ENCODE data around the gene ETV1. TPM values are rescaled to one million over a fixed set of nuclear protein-coding genes. Genes with fewer than 3 reads are reported as not detected.

The ETV1 gene
- total and polyA plus RNA-seq, 2 donors from 2014 or later = 2.0 to 28.6 TPM

GRCh38 chr7:13886356-13886755 lies 103.1 kb downstream of the ETV1 start:
- Histone ChIP-seq H3K9me3 (ENCODE audit: control insufficient read depth in 2 of 3, insufficient read depth in 1 of 3, low read length in 3 of 3) (no peaks in the 10 kb centered on the region), H3K9ac (ENCODE audit: low read length in 3 of 3) (no peak overlapping the region), H3K27ac (ENCODE audit: low read depth in 2 of 2, low read length in 2 of 2) (no peak overlapping the region), H3K4me3 (ENCODE audit: low read length in 3 of 3) (no peak overlapping the region), H3K4me1 (ENCODE audit: control insufficient read depth in 2 of 3, insufficient read depth in 2 of 3, low read depth in 1 of 3, low read length in 3 of 3) (no peaks in the 10 kb centered on the region), H3K27me3 (ENCODE audit: control insufficient read depth, insufficient read depth, low read length) (no peaks in the 10 kb centered on the region), H3K36me3 (ENCODE audit: control insufficient read depth in 2 of 3, insufficient read depth in 3 of 3, low read length in 3 of 3) (no peaks in the 10 kb centered on the region)
- intact Hi-C loops (cut with DNase I) = no loop called here
- no peak for DNase-seq
- no peak for FAIRE-seq
- TF ChIP-seq, protein P1, sequence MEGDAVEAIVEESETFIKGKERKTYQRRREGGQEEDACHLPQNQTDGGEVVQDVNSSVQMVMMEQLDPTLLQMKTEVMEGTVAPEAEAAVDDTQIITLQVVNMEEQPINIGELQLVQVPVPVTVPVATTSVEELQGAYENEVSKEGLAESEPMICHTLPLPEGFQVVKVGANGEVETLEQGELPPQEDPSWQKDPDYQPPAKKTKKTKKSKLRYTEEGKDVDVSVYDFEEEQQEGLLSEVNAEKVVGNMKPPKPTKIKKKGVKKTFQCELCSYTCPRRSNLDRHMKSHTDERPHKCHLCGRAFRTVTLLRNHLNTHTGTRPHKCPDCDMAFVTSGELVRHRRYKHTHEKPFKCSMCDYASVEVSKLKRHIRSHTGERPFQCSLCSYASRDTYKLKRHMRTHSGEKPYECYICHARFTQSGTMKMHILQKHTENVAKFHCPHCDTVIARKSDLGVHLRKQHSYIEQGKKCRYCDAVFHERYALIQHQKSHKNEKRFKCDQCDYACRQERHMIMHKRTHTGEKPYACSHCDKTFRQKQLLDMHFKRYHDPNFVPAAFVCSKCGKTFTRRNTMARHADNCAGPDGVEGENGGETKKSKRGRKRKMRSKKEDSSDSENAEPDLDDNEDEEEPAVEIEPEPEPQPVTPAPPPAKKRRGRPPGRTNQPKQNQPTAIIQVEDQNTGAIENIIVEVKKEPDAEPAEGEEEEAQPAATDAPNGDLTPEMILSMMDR (IDR thresholded peaks at IDR 0.05; ENCODE audit: borderline replicate concordance, extremely low read depth, insufficient read depth) = no peak

- no peak for FAIRE-seq
- no peak for DNase-seq
- H3K9me3 ChIP-seq (ENCODE audit: control insufficient read depth in 2 of 3, insufficient read depth in 1 of 3, low read length in 3 of 3) = no peaks in the 10 kb centered on the region
- intact Hi-C loops (cut with DNase I) = no loop called here
- H3K36me3 ChIP-seq (ENCODE audit: control insufficient read depth in 2 of 3, insufficient read depth in 3 of 3, low read length in 3 of 3) = no peaks in the 10 kb centered on the region
- no peak overlapping the region for H3K4me3 ChIP-seq (ENCODE audit: low read length in 3 of 3)
- TF ChIP-seq, protein P1 (IDR thresholded peaks at IDR 0.05; ENCODE audit: borderline replicate concordance, extremely low read depth, insufficient read depth) = no peak
- H3K27me3 ChIP-seq (ENCODE audit: control insufficient read depth, insufficient read depth, low read length) = no peaks in the 10 kb centered on the region
- H3K4me1 ChIP-seq (ENCODE audit: control insufficient read depth in 2 of 3, insufficient read depth in 2 of 3, low read depth in 1 of 3, low read length in 3 of 3) = no peaks in the 10 kb centered on the region
- no peak overlapping the region for H3K27ac ChIP-seq (ENCODE audit: low read depth in 2 of 2, low read length in 2 of 2)
- H3K9ac ChIP-seq (ENCODE audit: low read length in 3 of 3) = no peak overlapping the region
Measured at GRCh38 chr7:13882051-13882450, 107.4 kb downstream of the ETV1 start.

DNA sequence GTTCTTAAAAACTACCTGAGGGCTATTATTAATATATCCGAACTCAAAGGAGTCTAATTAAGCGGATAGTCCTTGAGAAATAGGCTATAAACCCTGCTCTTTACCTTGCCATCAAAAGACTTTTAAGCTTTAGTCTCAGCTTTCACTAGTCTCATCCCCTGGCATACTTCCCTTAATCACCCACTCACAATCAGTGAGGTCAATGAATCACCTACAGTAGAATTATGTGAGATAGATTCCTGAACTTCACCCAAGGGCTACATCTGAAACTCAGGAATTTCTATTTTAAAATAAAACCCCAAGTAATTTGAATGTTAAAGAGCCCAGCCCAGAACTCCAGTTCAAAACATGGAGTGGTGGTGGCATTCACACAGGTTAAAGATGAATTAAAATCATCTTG lies 108.7 kb downstream of the ETV1 start:
- TF ChIP-seq, protein P1 (IDR thresholded peaks at IDR 0.05; ENCODE audit: borderline replicate concordance, extremely low read depth, insufficient read depth) = no peak
- no peak for FAIRE-seq
- DNase-seq = no peak

GRCh38 chr7:13879994-13880686 lies 109.3 kb downstream of the ETV1 start:
- H3K9me3 ChIP-seq (ENCODE audit: control insufficient read depth in 2 of 3, insufficient read depth in 1 of 3, low read length in 3 of 3) = no peaks in the 10 kb centered on the region
- H3K27ac ChIP-seq (ENCODE audit: low read depth in 2 of 2, low read length in 2 of 2) = no peak overlapping the region
- no peaks in the 10 kb centered on the region for H3K27me3 ChIP-seq (ENCODE audit: control insufficient read depth, insufficient read depth, low read length)
- TF ChIP-seq, protein P1 (IDR thresholded peaks at IDR 0.05; ENCODE audit: borderline replicate concordance, extremely low read depth, insufficient read depth) = no peak
- H3K9ac ChIP-seq (ENCODE audit: low read length in 3 of 3) = no peak overlapping the region
- intact Hi-C loops (cut with DNase I) = no loop called here
- no peaks in the 10 kb centered on the region for H3K36me3 ChIP-seq (ENCODE audit: control insufficient read depth in 2 of 3, insufficient read depth in 3 of 3, low read length in 3 of 3)
- no peak for DNase-seq
- H3K4me3 ChIP-seq (ENCODE audit: low read length in 3 of 3) = no peak overlapping the region
- H3K4me1 ChIP-seq (ENCODE audit: control insufficient read depth in 2 of 3, insufficient read depth in 2 of 3, low read depth in 1 of 3, low read length in 3 of 3) = no peaks in the 10 kb centered on the region
- no peak for FAIRE-seq

More for the DNA sequence above, 108.7 kb downstream of the ETV1 start:
- Histone ChIP-seq H3K27me3 (ENCODE audit: control insufficient read depth, insufficient read depth, low read length) (no peaks in the 10 kb centered on the region), H3K36me3 (ENCODE audit: control insufficient read depth in 2 of 3, insufficient read depth in 3 of 3, low read length in 3 of 3) (no peaks in the 10 kb centered on the region), H3K9me3 (ENCODE audit: control insufficient read depth in 2 of 3, insufficient read depth in 1 of 3, low read length in 3 of 3) (no peaks in the 10 kb centered on the region), H3K9ac (ENCODE audit: low read length in 3 of 3) (no peak overlapping the region), H3K4me3 (ENCODE audit: low read length in 3 of 3) (no peak overlapping the region), H3K4me1 (ENCODE audit: control insufficient read depth in 2 of 3, insufficient read depth in 2 of 3, low read depth in 1 of 3, low read length in 3 of 3) (no peaks in the 10 kb centered on the region), H3K27ac (ENCODE audit: low read depth in 2 of 2, low read length in 2 of 2) (no peak overlapping the region)
- intact Hi-C loops (cut with DNase I) = no loop called here
